Activated T-cell treated with anti-CD3 and anti-CD28 coated beads for 48 hours (primary cell): ENCODE data around the gene AUH.
A peak's percentile ranks its signal among the peaks of the same experiment; 100 is the strongest.
"Not testable (repeated sequence)": the region's sequence is repeated elsewhere in the genome, so short reads cannot be mapped to it uniquely, and the experiment has no call there.

ENCODE experiments used
- DNase-seq: peaks from one replicate; pipeline ENCODE4 v3.0.0-alpha.2; 2020; ENCODE audit warnings: low read depth

Gene AUH

DNA sequence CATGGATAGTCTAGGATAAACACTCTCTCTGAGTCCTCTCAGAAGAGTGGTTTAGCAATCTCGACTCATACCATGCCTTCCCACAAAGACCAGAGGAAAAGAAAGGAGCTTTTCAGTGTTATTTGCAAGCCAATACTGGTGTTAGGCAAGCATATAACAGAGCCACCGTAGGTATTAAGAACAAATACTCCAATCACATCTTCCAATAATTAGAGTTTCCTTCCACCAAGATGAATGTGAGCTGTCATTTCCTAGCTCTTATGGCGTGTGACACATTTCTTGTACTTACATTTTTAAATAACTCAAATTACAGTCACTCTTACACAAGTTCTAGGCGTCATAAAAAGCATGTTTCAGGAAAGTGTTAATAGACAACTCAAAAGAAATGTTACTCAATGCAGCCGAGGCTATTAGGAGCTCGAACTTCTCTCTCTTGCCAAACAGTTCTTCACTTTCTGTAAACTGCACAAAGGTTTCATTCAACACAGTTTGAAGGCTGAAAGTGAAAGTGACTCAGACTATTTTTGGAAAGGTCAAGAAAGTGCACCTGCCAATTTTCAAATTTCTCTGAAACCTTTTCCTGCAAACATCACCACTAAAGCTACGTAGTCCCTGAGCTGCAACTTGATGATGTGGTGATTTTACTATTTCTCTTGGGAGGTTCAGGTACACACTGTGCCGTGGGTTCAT lies 153.8 kb downstream of the AUH start:
- DNase-seq, result no peak

GRCh38 chr9:91207397-91207728 lies 154.4 kb downstream of the AUH start:
- DNase-seq, result no peak

DNA sequence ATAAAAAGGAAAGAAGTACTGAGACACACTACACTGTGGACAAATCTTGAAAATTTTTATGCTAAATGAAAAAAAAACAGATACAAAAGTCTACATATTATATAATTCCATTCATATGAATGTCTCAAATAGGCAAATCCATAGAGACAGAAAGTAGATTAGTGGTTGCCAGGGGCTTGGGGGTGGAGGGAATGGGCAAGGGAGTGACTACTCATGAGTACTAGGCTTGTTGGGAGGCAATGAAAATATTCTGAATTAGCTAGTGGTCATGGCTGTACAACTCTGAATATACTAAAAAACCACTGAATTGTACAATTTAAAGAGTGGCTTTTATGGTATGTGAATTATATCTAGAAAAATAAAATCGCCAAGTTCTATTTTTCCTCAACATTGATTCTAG lies 154.9 kb downstream of the AUH start:
- DNase-seq, result no peak

DNA sequence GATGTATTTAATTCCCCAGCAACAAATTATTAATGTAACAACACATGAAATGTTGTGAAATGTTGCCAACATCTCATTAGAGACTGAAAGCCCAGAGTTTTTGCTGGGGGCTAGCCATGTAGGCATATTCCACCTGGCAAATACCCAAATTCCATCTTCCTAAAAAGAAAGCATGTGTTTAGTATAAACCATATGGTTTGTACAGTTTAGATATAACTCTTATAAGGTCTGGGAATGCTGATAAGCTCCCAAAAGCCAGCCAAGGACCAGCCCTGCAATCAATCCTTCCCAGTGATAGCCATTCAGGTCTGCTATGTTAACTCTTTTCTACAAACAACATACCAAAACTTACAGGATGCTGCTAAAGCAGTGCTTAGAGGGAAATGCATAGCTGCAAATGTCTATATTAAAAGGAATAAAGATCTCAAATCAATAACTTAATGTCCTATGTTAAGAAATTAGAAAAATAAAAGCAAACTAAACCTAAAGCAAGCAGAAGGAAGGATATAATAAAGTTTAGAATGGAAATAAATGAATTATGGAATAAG lies 158.9 kb downstream of the AUH start:
- DNase-seq, result no peak

DNA sequence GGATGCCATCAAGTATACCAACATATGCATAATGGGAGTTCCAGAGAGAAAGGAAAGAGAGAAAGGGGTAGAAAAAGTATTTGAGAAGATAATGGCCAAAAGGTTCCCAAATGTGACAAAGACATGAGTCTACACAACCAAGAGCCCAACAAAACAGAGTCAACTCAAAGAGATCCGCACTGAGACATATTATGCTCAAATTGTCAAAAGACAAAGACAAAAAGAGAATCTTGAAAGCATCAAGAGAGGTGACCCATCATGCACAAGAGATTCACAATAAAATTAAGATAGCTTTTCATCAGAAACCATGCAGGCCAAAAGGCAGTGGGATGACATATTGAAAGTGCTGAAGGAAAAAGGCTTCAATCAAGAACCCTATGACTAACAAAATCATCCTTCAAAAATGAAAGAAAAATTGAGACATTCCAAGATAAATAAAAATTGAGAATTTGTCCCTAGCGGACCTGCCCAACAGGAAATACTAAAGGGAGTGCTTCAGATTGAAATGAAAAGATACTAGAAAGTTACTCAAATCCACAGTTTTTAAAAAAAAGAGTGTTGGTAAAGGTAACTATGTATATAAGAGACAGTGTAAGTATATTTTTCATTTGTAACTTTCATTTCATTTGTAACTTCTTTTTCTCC lies 160.9 kb downstream of the AUH start:
- no peak for DNase-seq

DNA sequence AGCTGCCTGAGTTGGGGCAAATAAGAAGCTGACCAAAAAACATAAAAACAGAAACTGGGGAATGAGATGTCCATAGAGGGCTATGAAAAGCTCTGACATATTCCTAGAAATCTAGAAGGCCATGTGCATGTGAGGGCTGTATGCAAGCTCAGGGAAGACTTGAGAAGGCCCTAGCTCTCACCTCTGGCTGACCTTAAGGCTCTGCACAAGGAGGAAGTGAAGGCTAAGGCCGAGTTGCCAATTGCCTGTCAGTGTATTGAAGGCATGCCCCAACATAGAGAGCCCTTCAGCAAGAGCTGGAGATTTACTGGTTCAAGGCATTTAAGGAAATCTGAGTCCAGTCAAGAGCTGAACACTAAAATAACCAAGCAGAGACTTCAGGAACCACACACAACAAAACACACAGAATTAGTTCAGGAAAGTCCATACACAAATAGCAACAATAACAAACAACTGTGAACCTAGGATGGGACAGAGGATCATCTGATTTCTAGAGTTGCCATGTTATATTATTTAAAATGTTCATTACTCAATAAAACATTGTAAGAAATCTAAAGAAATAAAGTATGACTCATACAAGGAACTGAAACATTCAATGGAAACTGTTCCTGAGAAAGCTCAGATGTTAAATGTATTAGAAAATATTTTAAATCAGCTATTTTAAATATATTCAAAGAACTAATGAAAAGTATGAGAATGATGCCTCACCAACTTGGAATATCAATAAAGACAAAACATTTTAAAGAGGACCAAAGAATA lies 161.8 kb downstream of the AUH start:
- no peak for DNase-seq

GRCh38 chr9:91198881-91199280 lies 162.8 kb downstream of the AUH start:
- not testable (repeated sequence) for DNase-seq

DNA sequence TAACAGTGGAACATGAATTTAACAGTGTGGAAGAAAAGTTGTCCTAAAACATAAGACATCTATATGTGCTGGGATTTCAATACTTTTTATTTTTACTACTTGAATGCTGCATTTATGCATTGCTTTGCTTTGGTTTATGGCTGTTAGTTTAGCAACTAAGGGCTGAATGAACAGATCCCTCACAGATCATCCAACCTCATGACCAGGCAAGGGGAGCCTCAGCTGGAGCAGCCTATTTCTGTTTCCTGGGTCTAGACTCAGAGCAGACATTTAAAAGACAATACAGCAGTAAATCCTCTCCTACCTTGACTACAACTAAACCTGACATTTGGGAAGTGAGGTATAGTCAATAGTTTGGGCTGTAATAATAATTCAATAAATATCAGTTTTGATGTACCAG lies 163.3 kb downstream of the AUH start:
- DNase-seq, result no peak

- DNase-seq, result no peak
These were observed 164.2 kb downstream of the AUH start for GRCh38 chr9:91197232-91198181.

- DNase-seq, result no peak
These were observed 165.4 kb downstream of the AUH start for GRCh38 chr9:91196103-91196950.

GRCh38 chr9:91195372-91196012 lies 166.2 kb downstream of the AUH start:
- DNase-seq, result no peak

GRCh38 chr9:91193658-91194391 lies 167.9 kb downstream of the AUH start:
- peak; percentile 91 for DNase-seq

- DNase-seq, result peak; percentile 81
These were observed 168.5 kb downstream of the AUH start for GRCh38 chr9:91193087-91193657.

DNA sequence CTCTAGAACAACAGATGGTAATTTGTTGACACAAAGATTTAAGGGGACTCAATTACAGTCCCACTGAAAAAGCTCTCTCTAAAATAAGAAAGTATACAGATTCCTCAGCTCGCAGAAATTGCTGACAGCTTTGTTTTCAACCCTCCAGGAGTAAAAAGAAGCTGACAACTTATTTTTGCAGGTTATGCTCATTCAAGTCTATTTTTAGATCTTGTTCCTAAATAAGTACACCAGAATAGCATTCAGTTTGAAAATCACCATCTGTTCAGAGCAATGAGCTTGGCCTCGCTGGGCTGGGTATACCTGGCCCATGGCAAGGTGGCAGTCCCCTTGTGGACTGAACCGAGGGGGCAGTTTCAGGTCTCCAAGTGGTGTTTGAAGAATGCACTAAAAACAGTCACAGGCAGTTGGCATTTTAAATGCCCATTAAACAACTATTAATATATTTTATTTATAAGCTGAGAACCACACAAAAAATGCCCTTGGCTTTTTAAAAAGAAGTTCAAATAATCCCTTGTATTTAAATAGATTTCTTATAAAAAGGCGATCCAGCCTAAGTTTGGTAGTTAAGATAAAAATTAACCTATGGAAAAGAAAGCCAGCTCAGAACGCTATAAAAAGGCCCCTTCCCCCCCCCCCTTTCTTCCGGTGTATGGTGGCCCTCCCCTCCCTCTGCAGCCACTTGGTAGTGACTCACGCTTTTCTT lies 169.2 kb downstream of the AUH start:
- DNase-seq, result no peak

DNA sequence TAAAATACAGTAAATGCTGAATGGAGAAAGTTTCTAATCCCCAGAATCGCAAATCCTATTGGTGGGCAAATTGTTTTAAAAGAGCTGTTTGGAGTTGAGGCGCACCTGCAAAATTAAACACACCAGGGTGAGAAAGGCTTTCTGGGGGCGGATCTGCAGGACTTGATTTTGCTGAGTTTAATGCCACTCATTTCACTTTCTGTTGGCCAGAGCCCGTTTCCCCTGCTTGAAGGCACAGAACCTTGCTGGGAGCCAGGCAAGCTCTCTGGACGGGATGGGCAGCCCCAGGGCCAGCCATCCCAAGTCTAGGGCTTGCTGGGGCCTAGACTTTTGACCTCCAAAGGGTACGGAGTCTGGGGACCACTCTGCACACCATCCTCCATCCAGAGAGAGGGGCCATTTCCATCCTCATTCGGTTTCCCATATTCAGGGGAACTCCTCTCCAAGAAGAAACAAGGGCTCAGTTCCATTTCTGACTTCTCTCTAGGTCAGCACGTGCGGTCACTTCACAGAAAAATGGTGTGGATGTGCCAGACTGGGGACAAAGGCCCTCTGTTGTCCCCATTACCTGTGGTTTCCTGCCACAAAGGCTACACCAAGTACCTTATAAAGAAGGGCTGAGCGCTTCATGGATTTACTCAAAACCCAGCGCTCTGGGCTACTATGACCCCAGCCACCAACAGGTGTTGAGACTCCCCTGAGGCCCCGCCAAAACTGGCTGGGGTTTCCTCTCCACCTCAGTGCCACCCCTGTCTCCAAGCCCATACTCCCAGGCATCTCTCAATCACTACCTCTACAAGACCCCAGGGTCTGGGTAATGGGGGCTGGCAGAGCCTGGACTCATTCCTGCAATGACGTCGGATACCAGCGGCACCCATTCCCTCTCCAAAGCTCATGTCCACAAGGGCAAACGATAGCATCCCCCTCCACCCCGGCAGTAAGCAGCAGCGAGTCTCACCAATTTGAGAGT lies 170.0 kb downstream of the AUH start:
- DNase-seq, result no peak

- DNase-seq, result no peak
These were observed 171.7 kb downstream of the AUH start for GRCh38 chr9:91190062-91190461.
